ENCODE data around the gene SLC8A3. TPM values are rescaled to one million over a fixed set of nuclear protein-coding genes. Genes with fewer than 3 reads are reported as not detected.

The SLC8A3 gene
- polyA plus RNA-seq, 1 of the 3 experiments (the other 2 are of a cell fraction), result 0.26 TPM

GRCh38 chr14:70043001-70043400 is 145.8 kb downstream of the SLC8A3 start:
- H3K4me1 ChIP-seq (ENCODE audit: control insufficient read depth in 1 of 2, insufficient read depth in 2 of 2, low read depth in 1 of 2, low read length in 1 of 2), result peaks cover 0 to 7% of the 10 kb centered on the region in 2 experiments; a peak in 1 of 4 replicates
- no peak overlapping the region for H3K27ac ChIP-seq (ENCODE audit: low read depth in 2 of 2, low read length in 1 of 2)
- no peak overlapping the region for H3K4me3 ChIP-seq (ENCODE audit: low read depth in 2 of 2, low read length in 1 of 2)
- ChIA-PET POLR2A (interaction anchor here (1.4 kb wide), 1 partner anchor 11 kb away, joined by 3 read pairs; no protein-coding TSS in a partner anchor), CTCF (interaction anchor here (1.4 to 6.5 kb wide), 2 partner anchors 15 to 29 kb away, joined by 3 to 132 read pairs; no protein-coding TSS in a partner anchor)
- TF ChIP-seq RXRA (IDR thresholded peaks at IDR 0.05; ENCODE audit: borderline replicate concordance, low read depth) (no peak), ELF1 (IDR thresholded peaks at IDR 0.05) (no peak), TEAD4 (IDR thresholded peaks at IDR 0.05; ENCODE audit: borderline replicate concordance, insufficient read depth) (no peak), YY1 (IDR thresholded peaks at IDR 0.05; ENCODE audit: low read depth) (no peak), GABPA (IDR thresholded peaks at IDR 0.05; ENCODE audit: low read depth) (no peak), TCF12 (IDR thresholded peaks at IDR 0.05) (no peak), SMC3 (IDR thresholded peaks at IDR 0.05; ENCODE audit: low read depth, low read length) (no peak), EZH2phosphoT487 (IDR thresholded peaks at IDR 0.05; ENCODE audit: borderline replicate concordance, low read depth) (no peak), REST (IDR thresholded peaks at IDR 0.05; ENCODE audit: low read depth, low read length) (no peak), NFIC (IDR thresholded peaks at IDR 0.05; ENCODE audit: borderline replicate concordance) (no peak), RFX5 (IDR thresholded peaks at IDR 0.05; ENCODE audit: low read length) (no peak), GATA2 (CRISPR knock-in tag; IDR thresholded peaks at IDR 0.05) (no peak), JUND (IDR thresholded peaks at IDR 0.05) (no peak), EP300 (IDR thresholded peaks at IDR 0.05; ENCODE audit: borderline replicate concordance in 1 of 2, low read depth in 1 of 2, low read length in 1 of 2) (no peak), MEF2A (IDR thresholded peaks at IDR 0.05; ENCODE audit: borderline replicate concordance, low read depth) (no peak), SIN3A (IDR thresholded peaks at IDR 0.05; ENCODE audit: borderline replicate concordance, low read depth, low read length) (no peak), TAF1 (IDR thresholded peaks at IDR 0.05; ENCODE audit: borderline replicate concordance, low read depth, low read length) (no peak)
- TF ChIP-seq, protein P1, sequence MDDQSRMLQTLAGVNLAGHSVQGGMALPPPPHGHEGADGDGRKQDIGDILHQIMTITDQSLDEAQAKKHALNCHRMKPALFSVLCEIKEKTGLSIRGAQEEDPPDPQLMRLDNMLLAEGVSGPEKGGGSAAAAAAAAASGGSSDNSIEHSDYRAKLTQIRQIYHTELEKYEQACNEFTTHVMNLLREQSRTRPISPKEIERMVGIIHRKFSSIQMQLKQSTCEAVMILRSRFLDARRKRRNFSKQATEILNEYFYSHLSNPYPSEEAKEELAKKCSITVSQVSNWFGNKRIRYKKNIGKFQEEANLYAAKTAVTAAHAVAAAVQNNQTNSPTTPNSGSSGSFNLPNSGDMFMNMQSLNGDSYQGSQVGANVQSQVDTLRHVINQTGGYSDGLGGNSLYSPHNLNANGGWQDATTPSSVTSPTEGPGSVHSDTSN (IDR thresholded peaks at IDR 0.05), result no peak
- TF ChIP-seq, protein P2, sequence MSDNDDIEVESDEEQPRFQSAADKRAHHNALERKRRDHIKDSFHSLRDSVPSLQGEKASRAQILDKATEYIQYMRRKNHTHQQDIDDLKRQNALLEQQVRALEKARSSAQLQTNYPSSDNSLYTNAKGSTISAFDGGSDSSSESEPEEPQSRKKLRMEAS (IDR thresholded peaks at IDR 0.05; ENCODE audit: low read depth), result no peak
- no peaks in the 10 kb centered on the region for H4K20me1 ChIP-seq (ENCODE audit: insufficient read depth)
- no peaks in the 10 kb centered on the region for H3K79me2 ChIP-seq (ENCODE audit: insufficient read depth)
- no peaks in the 10 kb centered on the region for H3K9me3 ChIP-seq
- H3K27me3 ChIP-seq (ENCODE audit: insufficient read depth), result no peaks in the 10 kb centered on the region
- H3F3A ChIP-seq (replicated peaks; ENCODE audit: insufficient read depth), result no peaks in the 10 kb centered on the region
- H2AFZ ChIP-seq (ENCODE audit: low read depth), result no peak overlapping the region
- 13% methylated on average over 2 of the region's 2 CpGs for WGBS (ENCODE audit: low lambda C conversion rate)
- H3K36me3 ChIP-seq (replicated peaks in 1 of 2; ENCODE audit: control insufficient read depth in 1 of 2, insufficient read depth in 2 of 2, low read length in 1 of 2), result no peaks in the 10 kb centered on the region
- no peak overlapping the region for H3K4me2 ChIP-seq
- no peak overlapping the region for H3K9ac ChIP-seq
- no peaks in the 10 kb centered on the region for H3K9me2 ChIP-seq
- DNase-seq, result no peak

Data from SK-N-SH (cell line).